ENCODE data around the gene TTLL5.

TTLL5 gene

DNA sequence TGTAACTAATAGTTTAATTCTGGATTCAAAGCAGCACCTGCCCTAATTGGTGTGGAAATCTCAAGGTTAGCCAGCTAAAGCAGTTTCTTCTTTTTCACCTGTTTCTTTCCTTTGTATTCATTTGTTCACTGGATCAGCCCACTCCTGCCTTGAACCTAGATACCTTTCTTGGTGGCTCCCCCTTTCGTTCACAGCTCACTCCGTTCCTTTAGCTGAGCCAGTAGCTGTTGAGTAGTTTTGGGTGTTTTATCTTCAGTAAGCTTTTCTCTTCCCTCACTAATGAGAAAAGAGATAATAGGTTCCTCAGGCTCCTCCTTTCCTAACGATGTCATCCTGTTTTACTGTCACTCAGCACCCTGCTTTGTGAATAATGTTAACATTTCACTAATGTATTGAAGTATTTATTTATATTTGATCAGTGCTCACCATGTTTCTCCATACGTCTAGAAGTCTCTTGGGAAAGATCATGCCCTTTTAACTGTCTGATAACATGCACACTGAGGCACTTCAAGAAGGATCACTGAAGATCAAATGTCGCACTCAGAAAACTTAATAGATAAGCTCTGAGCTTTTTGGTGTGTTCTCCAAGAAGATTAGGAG, 199.6 kb downstream of the TTLL5 start:
- Histone ChIP-seq H3K9ac (0 out of 2 replicates have a peak overlapping the region, but pooled peaks have one; percentile 5), H3K27me3 (ENCODE audit: insufficient read depth, low read depth) (no peaks in the 10 kb centered on the region), H3K79me2 (ENCODE audit: insufficient read depth, low read depth) (no peaks in the 10 kb centered on the region), H2AFZ (ENCODE audit: low read depth) (no peak overlapping the region), H3K4me1 (ENCODE audit: low read depth, poor library complexity, severe bottlenecking) (peaks cover 34% of the 10 kb centered on the region), H3K27ac (peak overlapping the region; percentile 52), H3K36me3 (ENCODE audit: insufficient read depth) (no peaks in the 10 kb centered on the region), H3K4me2 (peak overlapping the region; percentile 82), H3K4me3 (IDR thresholded peaks at IDR 0.05; ENCODE audit: insufficient read depth, low read depth, low read length) (no peak overlapping the region), H4K20me1 (ENCODE audit: insufficient read depth) (no peaks in the 10 kb centered on the region)
- TF ChIP-seq, protein P1, sequence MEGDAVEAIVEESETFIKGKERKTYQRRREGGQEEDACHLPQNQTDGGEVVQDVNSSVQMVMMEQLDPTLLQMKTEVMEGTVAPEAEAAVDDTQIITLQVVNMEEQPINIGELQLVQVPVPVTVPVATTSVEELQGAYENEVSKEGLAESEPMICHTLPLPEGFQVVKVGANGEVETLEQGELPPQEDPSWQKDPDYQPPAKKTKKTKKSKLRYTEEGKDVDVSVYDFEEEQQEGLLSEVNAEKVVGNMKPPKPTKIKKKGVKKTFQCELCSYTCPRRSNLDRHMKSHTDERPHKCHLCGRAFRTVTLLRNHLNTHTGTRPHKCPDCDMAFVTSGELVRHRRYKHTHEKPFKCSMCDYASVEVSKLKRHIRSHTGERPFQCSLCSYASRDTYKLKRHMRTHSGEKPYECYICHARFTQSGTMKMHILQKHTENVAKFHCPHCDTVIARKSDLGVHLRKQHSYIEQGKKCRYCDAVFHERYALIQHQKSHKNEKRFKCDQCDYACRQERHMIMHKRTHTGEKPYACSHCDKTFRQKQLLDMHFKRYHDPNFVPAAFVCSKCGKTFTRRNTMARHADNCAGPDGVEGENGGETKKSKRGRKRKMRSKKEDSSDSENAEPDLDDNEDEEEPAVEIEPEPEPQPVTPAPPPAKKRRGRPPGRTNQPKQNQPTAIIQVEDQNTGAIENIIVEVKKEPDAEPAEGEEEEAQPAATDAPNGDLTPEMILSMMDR (conservative IDR thresholded peaks at IDR 0.05; ENCODE audit: low read depth, low read length), result no peak

- Histone ChIP-seq H3K9ac (peak overlapping the region; percentile 5; the same call in 1 of the 2 replicates), H3K27ac (peak overlapping the region; percentile 52), H3K4me2 (peak overlapping the region; percentile 82), H3K4me1 (ENCODE audit: low read depth, poor library complexity, severe bottlenecking) (peaks cover 39% of the 10 kb centered on the region), H3K79me2 (ENCODE audit: insufficient read depth, low read depth) (no peaks in the 10 kb centered on the region), H4K20me1 (ENCODE audit: insufficient read depth) (no peaks in the 10 kb centered on the region), H3K4me3 (IDR thresholded peaks at IDR 0.05; ENCODE audit: insufficient read depth, low read depth, low read length) (no peak overlapping the region), H3K36me3 (ENCODE audit: insufficient read depth) (no peaks in the 10 kb centered on the region), H3K27me3 (ENCODE audit: insufficient read depth, low read depth) (no peaks in the 10 kb centered on the region), H2AFZ (ENCODE audit: low read depth) (no peak overlapping the region; the same call in 1 of the 2 replicates)
- TF ChIP-seq, protein P1 (conservative IDR thresholded peaks at IDR 0.05; ENCODE audit: low read depth, low read length), result no peak
These were observed 200.1 kb downstream of the TTLL5 start for GRCh38 chr14:75861161-75861621.

DNA sequence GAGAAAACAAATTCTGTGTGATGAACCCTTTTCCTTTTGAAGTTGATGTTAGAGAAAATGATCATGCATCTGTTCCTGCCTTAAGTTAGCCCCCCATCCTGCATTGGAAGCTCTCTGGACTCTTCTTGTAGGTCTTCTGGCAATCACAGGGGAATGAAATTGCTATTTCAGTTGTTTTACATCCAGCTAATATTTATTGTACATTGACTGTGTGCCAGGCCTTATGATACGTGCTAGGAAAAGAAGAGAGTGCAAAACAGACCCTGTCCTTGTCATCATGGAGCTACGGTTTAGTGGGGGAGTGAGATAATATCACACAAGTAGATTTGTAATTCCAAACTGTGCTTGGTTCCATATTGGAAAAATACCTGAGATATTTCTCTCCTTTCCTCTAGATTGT, 202.2 kb downstream of the TTLL5 start:
- H3K27me3 ChIP-seq (ENCODE audit: insufficient read depth, low read depth), result no peaks in the 10 kb centered on the region
- H3K36me3 ChIP-seq (ENCODE audit: insufficient read depth), result no peaks in the 10 kb centered on the region
- no peaks in the 10 kb centered on the region for H4K20me1 ChIP-seq (ENCODE audit: insufficient read depth)
- H3K4me3 ChIP-seq (IDR thresholded peaks at IDR 0.05; ENCODE audit: insufficient read depth, low read depth, low read length), result no peak overlapping the region
- no peak overlapping the region for H2AFZ ChIP-seq (ENCODE audit: low read depth)
- H3K4me1 ChIP-seq (ENCODE audit: low read depth, poor library complexity, severe bottlenecking), result peaks cover 59% of the 10 kb centered on the region
- H3K27ac ChIP-seq, result no peak overlapping the region
- H3K79me2 ChIP-seq (ENCODE audit: insufficient read depth, low read depth), result no peaks in the 10 kb centered on the region
- TF ChIP-seq, protein P1 (conservative IDR thresholded peaks at IDR 0.05; ENCODE audit: low read depth, low read length), result no peak
- H3K4me2 ChIP-seq, result no peak overlapping the region
- no peak overlapping the region for H3K9ac ChIP-seq

DNA sequence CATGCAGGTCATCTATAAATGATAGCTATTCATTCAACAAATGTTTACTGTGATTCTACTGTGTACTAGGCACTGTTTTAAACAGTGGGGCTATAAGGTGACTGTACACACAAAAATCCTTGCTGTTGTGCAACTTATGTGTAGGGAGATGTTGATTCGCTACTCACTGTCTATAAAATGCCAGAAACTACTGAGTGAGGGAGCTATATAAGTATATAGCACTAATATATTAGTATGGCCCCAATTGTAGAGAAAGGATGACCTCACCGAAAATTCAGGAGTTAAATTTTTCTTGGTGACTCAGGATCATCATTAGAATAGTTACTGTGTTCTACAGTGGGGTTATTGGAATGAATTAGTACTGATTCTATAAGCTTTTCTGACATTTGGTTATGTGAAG, 203.3 kb downstream of the TTLL5 start:
- TF ChIP-seq, protein P1 (conservative IDR thresholded peaks at IDR 0.05; ENCODE audit: low read depth, low read length), result no peak
- no peak overlapping the region for H3K4me2 ChIP-seq
- no peaks in the 10 kb centered on the region for H4K20me1 ChIP-seq (ENCODE audit: insufficient read depth)
- H3K79me2 ChIP-seq (ENCODE audit: insufficient read depth, low read depth), result no peaks in the 10 kb centered on the region
- H3K27ac ChIP-seq, result no peak overlapping the region
- H3K27me3 ChIP-seq (ENCODE audit: insufficient read depth, low read depth), result no peaks in the 10 kb centered on the region
- H3K4me1 ChIP-seq (ENCODE audit: low read depth, poor library complexity, severe bottlenecking), result peaks cover 71% of the 10 kb centered on the region
- no peaks in the 10 kb centered on the region for H3K36me3 ChIP-seq (ENCODE audit: insufficient read depth)
- no peak overlapping the region for H3K4me3 ChIP-seq (IDR thresholded peaks at IDR 0.05; ENCODE audit: insufficient read depth, low read depth, low read length)
- H2AFZ ChIP-seq (ENCODE audit: low read depth), result no peak overlapping the region
- no peak overlapping the region for H3K9ac ChIP-seq

Data from KMS-11 (cell line).